HepG2 (cell line): ENCODE results near the gene TUBA4B. TPM values are rescaled to one million over a fixed set of nuclear protein-coding genes. Genes with fewer than 3 reads are reported as not detected.

Experiments
- CREB1 ChIP-seq, 2 experiments: fragments of 450-650 bp in 1 of 2; IDR thresholded peaks; 2 replicates each; pipeline ENCODE4 v1.6.1; 2016 to 2017; ENCODE audit warnings: control low read depth in 1 of 2, mild to moderate bottlenecking in 1 of 2, missing compliant biosample characterization in 1 of 2, missing genetic modification characterization in 1 of 2
- GMEB2 ChIP-seq: IDR thresholded peaks from 2 replicates; pipeline ENCODE4 v1.6.1; 2016; ENCODE audit warnings: missing biosample characterization, missing genetic modification reagents, low read depth
- ISX ChIP-seq: sonication (generic); formaldehyde crosslinking; conservative IDR thresholded peaks from 2 replicates; pipeline ENCODE4 v1.5.0; 2020; ENCODE audit warnings: missing genetic modification reagents
- JDP2 ChIP-seq: sonication (generic); formaldehyde crosslinking; IDR thresholded peaks from 2 replicates; pipeline ENCODE4 v1.8.1; 2022; ENCODE audit warnings: missing genetic modification reagents, borderline replicate concordance
- MAFG ChIP-seq: sonication (generic); formaldehyde crosslinking; IDR thresholded peaks from 2 replicates; pipeline ENCODE4 v1.5.1; 2020; ENCODE audit warnings: mild to moderate bottlenecking, missing genetic modification reagents
- RAD21 ChIP-seq: fragments of 450-650 bp; formaldehyde crosslinking; IDR thresholded peaks from 2 replicates; pipeline ENCODE4 v1.5.0; 2020; ENCODE audit warnings: mild to moderate bottlenecking
- RFX5 ChIP-seq: IDR thresholded peaks from 2 replicates; pipeline ENCODE4 v1.6.1; 2011; ENCODE audit warnings: low read depth, low read length, improper control_type of control experiment
- RORA ChIP-seq: sonication (generic); formaldehyde crosslinking; IDR thresholded peaks from 2 replicates; pipeline ENCODE4 v1.5.0; 2020; ENCODE audit warnings: mild to moderate bottlenecking, missing genetic modification reagents, moderate library complexity
- ZNF503 ChIP-seq: sonication (generic); formaldehyde crosslinking; IDR thresholded peaks from 2 replicates; pipeline ENCODE4 v1.4.0; 2020; ENCODE audit warnings: missing genetic modification reagents
- ZNF549 ChIP-seq: sonication (generic); formaldehyde crosslinking; IDR thresholded peaks from 2 replicates; pipeline ENCODE4 v1.5.0; 2020; ENCODE audit warnings: missing genetic modification reagents
- ZNF629 ChIP-seq: sonication (generic); formaldehyde crosslinking; conservative IDR thresholded peaks from 2 replicates; pipeline ENCODE4 v1.5.0; 2020; ENCODE audit warnings: missing genetic modification reagents
- ZNF792 ChIP-seq: IDR thresholded peaks from 2 replicates; pipeline ENCODE4 v1.6.1; 2016
- ZNF800 ChIP-seq: sonication (generic); formaldehyde crosslinking; IDR thresholded peaks from 2 replicates; pipeline ENCODE4 v1.4.0; 2020; ENCODE audit warnings: missing genetic modification reagents
- ZNF839 ChIP-seq: sonication (generic); formaldehyde crosslinking; IDR thresholded peaks from 2 replicates; pipeline ENCODE4 v1.4.0; 2020; ENCODE audit warnings: missing genetic modification reagents, mild to moderate bottlenecking, borderline replicate concordance
- ZSCAN22 ChIP-seq: sonication (generic); formaldehyde crosslinking; IDR thresholded peaks from 2 replicates; pipeline ENCODE4 v1.4.0; 2020; ENCODE audit warnings: mild to moderate bottlenecking, missing genetic modification reagents
- polyA plus RNA-seq, 8 experiments: library from polyadenylated mRNA; depleted of rRNA in 3 of 8; stranded (reverse) in 7 of 8; unstranded in 1 of 8; fragments of >200 nt; fragmentation: Illumina TruSeq in 4 of 8; extraction: Trizol in 4 of 8; gene quantifications; 2 replicates each; pipeline versions ENCODE4 v1.2.1 to v1.2.3, GENCODE V29; 2011 to 2016; ENCODE audit warnings: low read depth in 4 of 8, missing spikeins in 1 of 8, mixed read lengths in 1 of 8; ENCODE audit not compliant: insufficient read depth in 1 of 8
- total RNA-seq, 5 experiments: library from RNA; depleted of rRNA; stranded (reverse); fragments of >200 nt; fragmentation: Illumina TruSeq; extraction: Trizol; gene quantifications; 2 replicates each; pipeline ENCODE4 v1.2.3, GENCODE V29; 2016; ENCODE audit warnings: low read depth in 1 of 5
- TF ChIP-seq, protein P1 (sequence below): sonication (generic); formaldehyde crosslinking; IDR thresholded peaks from 2 replicates; pipeline ENCODE4 v1.5.1; 2020; ENCODE audit warnings: missing genetic modification reagents, mild to moderate bottlenecking, borderline replicate concordance

Gene TUBA4B
- total and polyA plus RNA-seq, 2 of the 13 experiments (the other 11 are each of a cell fraction or from before 2014, with no cell fraction given): 0.18 to 0.22 TPM

- TF ChIP-seq GMEB2 (CRISPR knock-in tag) (no peak), ZNF839 (CRISPR knock-in tag) (no peak), ISX (CRISPR knock-in tag) (no peak), ZNF503 (peak; percentile 70; the same call in 1 of the 2 replicates), JDP2 (CRISPR knock-in tag) (no peak), RORA (CRISPR knock-in tag) (no peak), ZNF629 (CRISPR knock-in tag) (peak; percentile 15; the same call in 1 of the 2 replicates), ZNF549 (CRISPR knock-in tag) (no peak), ZNF792 (no peak), ZSCAN22 (CRISPR knock-in tag) (no peak), RAD21 (CRISPR knock-in tag) (no peak), ZNF800 (peak; percentile 76), CREB1 (IDR thresholded peaks at IDR 0.05) (no peak), CREB1 (CRISPR knock-in tag; IDR thresholded peaks at IDR 0.05) (no peak), RFX5 (no peak), MAFG (CRISPR knock-in tag) (no peak)
- TF ChIP-seq, protein P1, sequence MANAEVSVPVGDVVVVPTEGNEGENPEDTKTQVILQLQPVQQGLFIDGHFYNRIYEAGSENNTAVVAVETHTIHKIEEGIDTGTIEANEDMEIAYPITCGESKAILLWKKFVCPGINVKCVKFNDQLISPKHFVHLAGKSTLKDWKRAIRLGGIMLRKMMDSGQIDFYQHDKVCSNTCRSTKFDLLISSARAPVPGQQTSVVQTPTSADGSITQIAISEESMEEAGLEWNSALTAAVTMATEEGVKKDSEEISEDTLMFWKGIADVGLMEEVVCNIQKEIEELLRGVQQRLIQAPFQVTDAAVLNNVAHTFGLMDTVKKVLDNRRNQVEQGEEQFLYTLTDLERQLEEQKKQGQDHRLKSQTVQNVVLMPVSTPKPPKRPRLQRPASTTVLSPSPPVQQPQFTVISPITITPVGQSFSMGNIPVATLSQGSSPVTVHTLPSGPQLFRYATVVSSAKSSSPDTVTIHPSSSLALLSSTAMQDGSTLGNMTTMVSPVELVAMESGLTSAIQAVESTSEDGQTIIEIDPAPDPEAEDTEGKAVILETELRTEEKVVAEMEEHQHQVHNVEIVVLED (CRISPR knock-in tag): peak; percentile 64
These were observed 928 bp downstream of the TUBA4B start, which contains the start of gene TUBA4A (continued) for GRCh38 chr2:219253753-219254589.
